H1 (cell line): ENCODE measurements around the gene DCLK1. TPM values are rescaled to one million over a fixed set of nuclear protein-coding genes. Genes with fewer than 3 reads are reported as not detected.

ENCODE experiments used
- CTCF ChIA-PET: fragments of 300-600 bp; sonication (Branson Sonifier 250); formaldehyde crosslinking; loops from one replicate; lab custom pipeline; 2021; ENCODE audit not compliant: partially characterized antibody; lab: Charles Lee
- POLR2A ChIA-PET: fragments of 300-600 bp; sonication (Branson Sonifier 250); formaldehyde crosslinking; loops from one replicate; lab custom pipeline; 2021; ENCODE audit warnings: inconsistent platforms; ENCODE audit not compliant: partially characterized antibody; lab: Charles Lee
- DNase-seq, 2 experiments: peaks; one replicate each; pipeline versions ENCODE4 v3.0.0 to v3.0.0-alpha.2; 2010 to 2022; ENCODE audit warnings: low spot score in 2 of 2, low read depth in 1 of 2, mixed read lengths in 1 of 2
- FAIRE-seq: peaks from 2 replicates; lab custom pipeline; 2011; peaks lifted over from hg19 to GRCh38; lab: Jason Lieb, UNC
- H2AFZ ChIP-seq: 2 replicates; pipeline ENCODE4 v1.8.1; 2012; ENCODE audit warnings: low read length, inconsistent platforms
- H2AK5ac ChIP-seq: 2 replicates; pipeline ENCODE4 v1.6.1; 2013; ENCODE audit warnings: low read depth, low read length
- H2BK120ac ChIP-seq: replicated peaks from 2 replicates; pipeline ENCODE3; 2013; ENCODE audit warnings: low read depth, low read length, inconsistent platforms
- H2BK12ac ChIP-seq: 2 replicates; pipeline ENCODE4 v1.6.1; 2013; ENCODE audit warnings: low read depth, low read length
- H2BK15ac ChIP-seq: 2 replicates; pipeline ENCODE4 v1.6.1; 2013; ENCODE audit warnings: low read length
- H2BK20ac ChIP-seq: 2 replicates; pipeline ENCODE4 v1.6.1; 2013; ENCODE audit warnings: low read length
- H2BK5ac ChIP-seq: 2 replicates; pipeline ENCODE4 v1.6.1; 2013; ENCODE audit warnings: low read depth, low read length
- H3K14ac ChIP-seq: 2 replicates; pipeline ENCODE4 v1.6.1; 2013; ENCODE audit warnings: inconsistent platforms; ENCODE audit not compliant: insufficient read length
- H3K18ac ChIP-seq: 2 replicates; pipeline ENCODE4 v1.6.1; 2013; ENCODE audit warnings: low read length; ENCODE audit errors: extremely low read depth
- H3K23ac ChIP-seq: 2 replicates; pipeline ENCODE4 v1.6.1; 2013; ENCODE audit warnings: inconsistent platforms; ENCODE audit not compliant: insufficient read length
- H3K23me2 ChIP-seq: 2 replicates; pipeline ENCODE4 v1.6.1; 2013; ENCODE audit warnings: low read depth, low read length
- H3K27ac ChIP-seq: 2 replicates; pipeline ENCODE4 v1.6.1; 2011; ENCODE audit warnings: low read depth, low read length, inconsistent platforms
- H3K27me3 ChIP-seq, 4 experiments: replicated peaks in 1 of 4; 1 replicate in 1 of 4; 2 replicates in 3 of 4; pipeline versions ENCODE4 v1.6.1 to v1.8.1; 2011 to 2013; ENCODE audit warnings: low read length in 3 of 4, mild to moderate bottlenecking in 3 of 4, inconsistent platforms in 2 of 4, mixed read lengths in 2 of 4, moderate library complexity in 1 of 4; ENCODE audit not compliant: control insufficient read depth in 3 of 4, insufficient read depth in 3 of 4; ENCODE audit errors: extremely low read depth in 1 of 4
- H3K36me3 ChIP-seq, 4 experiments: 2 replicates each; pipeline versions ENCODE4 v1.6.1 to v1.8.1; 2011 to 2013; ENCODE audit warnings: mild to moderate bottlenecking in 4 of 4, low read length in 3 of 4, moderate library complexity in 2 of 4, control low read depth in 1 of 4, inconsistent platforms in 1 of 4; ENCODE audit not compliant: insufficient read depth in 4 of 4, control insufficient read depth in 2 of 4
- H3K4ac ChIP-seq: replicated peaks from 2 replicates; pipeline ENCODE3; 2013; ENCODE audit warnings: low read length, low read depth, mixed read lengths, inconsistent platforms; ENCODE audit not compliant: insufficient read length
- H3K4me1 ChIP-seq, 4 experiments: replicated peaks in 1 of 4; 1 replicate in 1 of 4; 2 replicates in 3 of 4; pipeline versions ENCODE4 v1.6.1 to v1.8.1; 2011 to 2013; ENCODE audit warnings: low read length in 3 of 4, inconsistent platforms in 2 of 4, mixed read lengths in 1 of 4; ENCODE audit not compliant: insufficient read depth in 4 of 4, control insufficient read depth in 3 of 4
- H3K4me2 ChIP-seq, 2 experiments: 2 replicates each; pipeline versions ENCODE4 v1.6.1 to v1.8.1; 2011 to 2013; ENCODE audit warnings: low read depth in 2 of 2, low read length in 2 of 2, control low read depth in 1 of 2, inconsistent platforms in 1 of 2, mild to moderate bottlenecking in 1 of 2; ENCODE audit not compliant: insufficient read depth in 1 of 2
- H3K4me3 ChIP-seq, 4 experiments: fragments of 200-600, 300-600 bp in 1 of 4; sonication (generic), shearing (Covaris generic), sonication (Bioruptor Twin) in 1 of 4; 2 replicates each; pipeline versions ENCODE4 v1.5.1 to v1.8.1; 2011 to 2016; ENCODE audit warnings: low read length in 4 of 4, low read depth in 3 of 4, control low read depth in 2 of 4, inconsistent platforms in 2 of 4, mild to moderate bottlenecking in 2 of 4, mixed read lengths in 1 of 4, moderate library complexity in 1 of 4; ENCODE audit not compliant: insufficient read depth in 2 of 4; ENCODE audit errors: extremely low read depth in 1 of 4
- H3K56ac ChIP-seq: replicated peaks from 2 replicates; pipeline ENCODE3; 2013; ENCODE audit warnings: low read depth, mild to moderate bottlenecking, mixed read lengths, low read length, inconsistent platforms; ENCODE audit not compliant: insufficient read length
- H3K79me1 ChIP-seq: 2 replicates; pipeline ENCODE4 v1.6.1; 2013; ENCODE audit warnings: low read depth, low read length, control low read depth
- H3K79me2 ChIP-seq, 2 experiments: 2 replicates each; pipeline versions ENCODE4 v1.6.1 to v1.8.1; 2012 to 2013; ENCODE audit warnings: low read length in 2 of 2, mild to moderate bottlenecking in 2 of 2, inconsistent platforms in 1 of 2; ENCODE audit not compliant: insufficient read depth in 2 of 2, control insufficient read depth in 1 of 2
- H3K9ac ChIP-seq, 4 experiments: replicated peaks in 1 of 4; 1 replicate in 1 of 4; 2 replicates in 3 of 4; pipeline versions ENCODE4 v1.6.1 to v1.8.1; 2011 to 2013; ENCODE audit warnings: low read depth in 3 of 4, low read length in 3 of 4, control low read depth in 2 of 4, mild to moderate bottlenecking in 2 of 4, moderate library complexity in 2 of 4, inconsistent platforms in 1 of 4; ENCODE audit errors: extremely low read depth in 1 of 4
- H3K9me3 ChIP-seq, 2 experiments: 2 replicates each; pipeline versions ENCODE4 v1.6.1 to v1.8.1; 2012 to 2013; ENCODE audit warnings: mild to moderate bottlenecking in 2 of 2, moderate library complexity in 2 of 2, control low read depth in 1 of 2, inconsistent platforms in 1 of 2, low read depth in 1 of 2, low read length in 1 of 2, mixed read lengths in 1 of 2; ENCODE audit not compliant: insufficient read depth in 2 of 2
- H4K20me1 ChIP-seq, 2 experiments: replicated peaks in 1 of 2; 2 replicates each; pipeline versions ENCODE3 to v1.8.1; 2011 to 2013; ENCODE audit warnings: inconsistent platforms in 2 of 2, low read length in 2 of 2, mild to moderate bottlenecking in 1 of 2; ENCODE audit not compliant: insufficient read depth in 2 of 2, control insufficient read depth in 1 of 2
- H4K5ac ChIP-seq: 2 replicates; pipeline ENCODE4 v1.6.1; 2013; ENCODE audit warnings: low read length, low read depth, mixed read lengths, inconsistent platforms; ENCODE audit not compliant: insufficient read length
- H4K8ac ChIP-seq: 2 replicates; pipeline ENCODE4 v1.8.0; 2013; ENCODE audit warnings: mild to moderate bottlenecking, moderate library complexity, low read length, inconsistent platforms; ENCODE audit not compliant: insufficient read depth; ENCODE audit errors: extremely low read depth
- H4K91ac ChIP-seq: replicated peaks from 2 replicates; pipeline ENCODE3; 2013; ENCODE audit warnings: low read length, mixed read lengths, inconsistent platforms; ENCODE audit not compliant: insufficient read length
- KDM1A ChIP-seq: fragments of 200-600, 300-600 bp; sonication (generic); IDR thresholded peaks from 2 replicates; pipeline ENCODE4 v1.7.1; 2016; ENCODE audit warnings: mild to moderate bottlenecking, low read length, borderline replicate concordance
- MAFK ChIP-seq: IDR thresholded peaks from 2 replicates; pipeline ENCODE4 v1.6.1; 2012; ENCODE audit warnings: low read depth, mild to moderate bottlenecking, improper control_type of control experiment, low read length
- PHF8 ChIP-seq: fragments of 200-600 bp; sonication (generic); conservative IDR thresholded peaks from 2 replicates; pipeline ENCODE4 v1.7.1; 2012; ENCODE audit warnings: low read depth, mild to moderate bottlenecking, inconsistent platforms, low read length, moderate library complexity
- RFX5 ChIP-seq: IDR thresholded peaks from 2 replicates; pipeline ENCODE4 v1.6.1; 2011; ENCODE audit warnings: low read depth, low read length, improper control_type of control experiment, borderline replicate concordance
- SIX5 ChIP-seq: IDR thresholded peaks from 2 replicates; pipeline ENCODE4 v1.6.1; 2011; ENCODE audit warnings: mild to moderate bottlenecking, low read depth, low read length
- SP4 ChIP-seq: IDR thresholded peaks from 2 replicates; pipeline ENCODE4 v1.6.1; 2012; ENCODE audit warnings: low read length, inconsistent platforms
- USF2 ChIP-seq: IDR thresholded peaks from 2 replicates; pipeline ENCODE4 v1.6.1; 2011; ENCODE audit warnings: low read length, improper control_type of control experiment
- WGBS, 2 experiments: shearing (Covaris generic) in 1 of 2; methylation state at CpG; one replicate each; pipeline versions ENCODE4 v1.1.6 to v1.1.7; 2013 to 2015; ENCODE audit warnings: low lambda C conversion rate in 2 of 2, mixed read lengths in 2 of 2, inconsistent platforms in 1 of 2, low coverage in 1 of 2, missing lambda C conversion rate in 1 of 2; ENCODE audit not compliant: insufficient replicate concordance in 2 of 2, insufficient coverage in 1 of 2, insufficient read length in 1 of 2; ENCODE audit errors: extremely low coverage in 1 of 2, missing lambda C conversion rate in 1 of 2; 5-methylcytosine and 5-hydroxymethylcytosine counted together
- polyA plus RNA-seq, 7 experiments: library from polyadenylated mRNA; depleted of rRNA in 3 of 7; stranded (reverse) in 5 of 7; unstranded in 2 of 7; fragments of >200 nt in 5 of 7; fragments of 200-250 nt in 2 of 7; gene quantifications; 1 replicate in 5 of 7; 2 replicates in 1 of 7; 4 replicates in 1 of 7; pipeline versions ENCODE4 v1.2.1 to v1.2.3, GENCODE V29; 2011 to 2013; ENCODE audit warnings: missing spikeins in 2 of 7, mixed read lengths in 2 of 7
- total RNA-seq: library from RNA; stranded (reverse); fragmentation: NEBNext Ultra II Directional; extraction: Animal tissue kit (Norgen Biotek cat#: 25700); gene quantifications from 2 replicates; pipeline ENCODE4 v1.2.1, GENCODE V29; 2021

DCLK1 gene
- total and polyA plus RNA-seq, 2 of the 8 experiments (the other 6 are each of a cell fraction or from before 2014, with no cell fraction given) = 22.8 to 41.0 TPM

GRCh38 chr13:35908226-35908625 is 223.0 kb downstream of the DCLK1 start:
- no peak overlapping the region for H4K91ac ChIP-seq
- H2BK120ac ChIP-seq = no peak overlapping the region
- H2BK15ac ChIP-seq = no peak overlapping the region
- no peak overlapping the region for H3K4me3 ChIP-seq
- no peaks in the 10 kb centered on the region for H3K36me3 ChIP-seq
- no peak overlapping the region; a peak in 1 of 4 replicates for H3K4me2 ChIP-seq
- no peaks in the 10 kb centered on the region for H3K79me1 ChIP-seq
- H3K4ac ChIP-seq = no peak overlapping the region
- H4K5ac ChIP-seq = no peak overlapping the region
- H3K79me2 ChIP-seq = no peaks in the 10 kb centered on the region
- no peak overlapping the region for H3K56ac ChIP-seq
- H3K23ac ChIP-seq = no peak overlapping the region
- peaks cover 0 to 13% (median 1%) of the 10 kb centered on the region in 4 experiments; a peak in 4 of 7 replicates for H3K4me1 ChIP-seq
- POLR2A ChIA-PET = no interaction called here
- no peak overlapping the region for H2AFZ ChIP-seq
- H2AK5ac ChIP-seq = no peak overlapping the region
- H4K20me1 ChIP-seq = no peaks in the 10 kb centered on the region
- no peaks in the 10 kb centered on the region for H3K23me2 ChIP-seq
- H2BK5ac ChIP-seq = no peak overlapping the region
- H3K27ac ChIP-seq = no peak overlapping the region
- H3K14ac ChIP-seq = no peak overlapping the region
- no peak overlapping the region for H3K9ac ChIP-seq
- H4K8ac ChIP-seq = no peak overlapping the region
- H3K9me3 ChIP-seq = no peaks in the 10 kb centered on the region
- CTCF ChIA-PET = interaction anchor here (1.2 to 1.7 kb wide), 2 partner anchors 21 to 141 kb away, joined by 3 to 4 read pairs; no protein-coding TSS in a partner anchor
- no peak overlapping the region for H2BK12ac ChIP-seq
- DNase-seq (no peak), FAIRE-seq (no peak)
- no peak overlapping the region for H3K18ac ChIP-seq
- 86% methylated on average over 1 of the region's 1 CpG; no CpG with 5 or more reads in 1 of the 2 experiments for WGBS, 2 experiments
- H3K27me3 ChIP-seq = no peaks in the 10 kb centered on the region
- no peak overlapping the region for H2BK20ac ChIP-seq
- TF ChIP-seq PHF8 (no peak), KDM1A (no peak), SIX5 (no peak), USF2 (no peak), MAFK (no peak), RFX5 (no peak), SP4 (no peak)
